SK-N-SH (cell line): ENCODE measurements around the gene CDC25B. TPM values are rescaled to one million over a fixed set of nuclear protein-coding genes. Genes with fewer than 3 reads are reported as not detected.

Experiments
- CTCF ChIA-PET: fragments of 300-600, 350-600 bp; formaldehyde crosslinking; extraction: SDS; loops from one replicate; lab custom pipeline; 2021; lab: Yijun Ruan, JAX
- POLR2A ChIA-PET: fragments of 350-600 bp; sonication (Branson Sonifier 250); formaldehyde crosslinking; extraction: SDS; loops from one replicate; lab custom pipeline; 2020; ENCODE audit warnings: antibody characterized with exemption, inconsistent platforms; lab: Yijun Ruan, JAX
- DNase-seq: peaks from one replicate; pipeline ENCODE4 v3.0.0; 2012
- H2AFZ ChIP-seq: fragments of 200-600 bp; sonication (generic); 2 replicates; pipeline ENCODE4 v1.8.1; 2016; ENCODE audit warnings: antibody characterized with exemption, mild to moderate bottlenecking, low read depth
- H3F3A ChIP-seq: fragments of 200-600 bp; sonication (generic); replicated peaks from 2 replicates; pipeline ENCODE3; 2016; ENCODE audit warnings: antibody characterized with exemption, mild to moderate bottlenecking; ENCODE audit not compliant: insufficient read depth
- H3K27ac ChIP-seq, 2 experiments: fragments of 200-500 bp in 1 of 2; fragments of 200-600 bp in 1 of 2; sonication (Bioruptor generic) in 1 of 2; sonication (generic), shearing (Covaris generic) in 1 of 2; 2 replicates each; pipeline versions ENCODE4 v1.5.1 to v1.6.1; 2014 to 2016; ENCODE audit warnings: low read depth in 2 of 2, inconsistent platforms in 1 of 2, low read length in 1 of 2, mild to moderate bottlenecking in 1 of 2, mixed read lengths in 1 of 2
- H3K27me3 ChIP-seq: fragments of 200-600 bp; sonication (generic), shearing (Covaris generic); 2 replicates; pipeline ENCODE4 v1.6.1; 2016; ENCODE audit warnings: mixed run types; ENCODE audit not compliant: insufficient read depth
- H3K36me3 ChIP-seq, 2 experiments: fragments of 200-500 bp in 1 of 2; fragments of 200-600 bp in 1 of 2; sonication (Bioruptor generic) in 1 of 2; sonication (generic) in 1 of 2; replicated peaks in 1 of 2; 2 replicates each; pipeline versions ENCODE3 to v1.5.1; 2014 to 2016; ENCODE audit warnings: low read length in 1 of 2, mild to moderate bottlenecking in 1 of 2; ENCODE audit not compliant: insufficient read depth in 2 of 2, control insufficient read depth in 1 of 2
- H3K4me1 ChIP-seq, 2 experiments: fragments of 200-500 bp in 1 of 2; fragments of 200-600 bp in 1 of 2; sonication (Bioruptor generic) in 1 of 2; sonication (generic), shearing (Covaris generic) in 1 of 2; 2 replicates each; pipeline versions ENCODE4 v1.5.1 to v1.6.1; 2014 to 2016; ENCODE audit warnings: low read depth in 1 of 2, low read length in 1 of 2, mixed run types in 1 of 2; ENCODE audit not compliant: insufficient read depth in 2 of 2, control insufficient read depth in 1 of 2
- H3K4me2 ChIP-seq: fragments of 200-600 bp; sonication (generic), shearing (Covaris generic); 2 replicates; pipeline ENCODE4 v1.6.1; 2017; ENCODE audit warnings: mixed run types
- H3K4me3 ChIP-seq, 2 experiments: fragments of 200-500 bp in 1 of 2; fragments of 200-600 bp in 1 of 2; sonication (Bioruptor generic) in 1 of 2; sonication (generic), shearing (Covaris generic) in 1 of 2; 2 replicates each; pipeline versions ENCODE4 v1.5.1 to v1.8.1; 2014 to 2016; ENCODE audit warnings: low read depth in 2 of 2, inconsistent platforms in 1 of 2, low read length in 1 of 2, mild to moderate bottlenecking in 1 of 2, mixed read lengths in 1 of 2, moderate library complexity in 1 of 2
- H3K79me2 ChIP-seq: fragments of 200-600 bp; sonication (generic); 2 replicates; pipeline ENCODE4 v1.8.1; 2017; ENCODE audit warnings: mild to moderate bottlenecking; ENCODE audit not compliant: insufficient read depth
- H3K9ac ChIP-seq: fragments of 200-600 bp; sonication (generic); 2 replicates; pipeline ENCODE4 v1.6.1; 2017; ENCODE audit warnings: mixed run types
- H3K9me2 ChIP-seq: fragments of 200-600 bp; sonication (generic); 2 replicates; pipeline ENCODE4 v1.6.1; 2017; ENCODE audit warnings: mixed run types
- H3K9me3 ChIP-seq: fragments of 200-600 bp; sonication (generic); 2 replicates; pipeline ENCODE4 v1.6.1; 2017; ENCODE audit warnings: mixed run types, mild to moderate bottlenecking, moderate library complexity
- H4K20me1 ChIP-seq: fragments of 200-600 bp; sonication (generic); 2 replicates; pipeline ENCODE4 v1.6.1; 2017; ENCODE audit warnings: mild to moderate bottlenecking, mixed run types; ENCODE audit not compliant: insufficient read depth
- ELF1 ChIP-seq: IDR thresholded peaks from 2 replicates; pipeline ENCODE4 v1.4.0; 2012
- FOXJ3 ChIP-seq: sonication (generic); formaldehyde crosslinking; IDR thresholded peaks from 2 replicates; pipeline ENCODE4 v1.5.1; 2020; ENCODE audit warnings: mild to moderate bottlenecking, missing genetic modification reagents
- GATA2 ChIP-seq: sonication (generic); formaldehyde crosslinking; IDR thresholded peaks from 2 replicates; pipeline ENCODE4 v1.5.0; 2020; ENCODE audit warnings: mild to moderate bottlenecking, missing genetic modification reagents
- IRF3 ChIP-seq: fragments of 150-350 bp; IDR thresholded peaks from 2 replicates; pipeline ENCODE4 v1.6.1; 2016; ENCODE audit warnings: mild to moderate bottlenecking, low read depth, low read length
- JUND ChIP-seq: IDR thresholded peaks from 2 replicates; pipeline ENCODE4 v1.4.0; 2012
- MAX ChIP-seq: IDR thresholded peaks from 2 replicates; pipeline ENCODE4 v1.4.0; 2012; ENCODE audit warnings: low read depth
- PBX3 ChIP-seq: IDR thresholded peaks from 2 replicates; pipeline ENCODE4; 2012
- POLR2AphosphoS5 ChIP-seq: IDR thresholded peaks from 2 replicates; pipeline ENCODE4 v1.6.1; 2012; ENCODE audit warnings: low read depth, low read length
- RAD21 ChIP-seq: IDR thresholded peaks from 2 replicates; pipeline ENCODE4 v1.6.1; 2012; ENCODE audit warnings: mild to moderate bottlenecking, low read length
- SMC3 ChIP-seq: IDR thresholded peaks from 2 replicates; pipeline ENCODE4 v1.6.1; 2012; ENCODE audit warnings: low read depth, low read length, improper control_type of control experiment
- USF1 ChIP-seq: IDR thresholded peaks from 2 replicates; pipeline ENCODE4 v1.4.0; 2012; ENCODE audit warnings: low read depth, borderline replicate concordance
- USF2 ChIP-seq: fragments of 150-350 bp; IDR thresholded peaks from 2 replicates; pipeline ENCODE4 v1.6.1; 2017; ENCODE audit warnings: antibody characterized with exemption, low read length, low read depth, borderline replicate concordance
- YY1 ChIP-seq: IDR thresholded peaks from 2 replicates; pipeline ENCODE4 v1.4.0; 2012; ENCODE audit warnings: low read depth, mild to moderate bottlenecking
- ZBTB33 ChIP-seq: IDR thresholded peaks from 2 replicates; pipeline ENCODE4 v1.4.0; 2012; ENCODE audit warnings: low read depth, borderline replicate concordance
- WGBS: methylation state at CpG from one replicate; pipeline ENCODE4 v1.1.6; 2017; ENCODE audit warnings: low lambda C conversion rate; 5-methylcytosine and 5-hydroxymethylcytosine counted together
- polyA plus RNA-seq, 3 experiments: library from polyadenylated mRNA; depleted of rRNA; stranded (reverse); fragments of >200 nt; gene quantifications; 2 replicates each; pipeline ENCODE4 v1.2.3, GENCODE V29; 2012

Gene CDC25B
- polyA plus RNA-seq, 1 of the 3 experiments (the other 2 are of a cell fraction) = 56.5 TPM

GRCh38 chr20:3753501-3754275 is 42.4 kb upstream of the CDC25B start (continued):
- TF ChIP-seq SMC3 (no peak), ZBTB33 (no peak)
- TF ChIP-seq, all 33 proteins: peak for 0

GRCh38 chr20:3754276-3754630 is 41.9 kb upstream of the CDC25B start:
- Histone ChIP-seq H3K36me3 (peaks cover 10 to 15% of the 10 kb centered on the region in 2 experiments), H3K9ac (no peak overlapping the region), H3K27ac (no peak overlapping the region), H3F3A (no peaks in the 10 kb centered on the region), H3K4me2 (no peak overlapping the region), H3K9me2 (no peaks in the 10 kb centered on the region), H2AFZ (no peak overlapping the region), H3K79me2 (no peaks in the 10 kb centered on the region), H3K4me1 (peaks cover 0 to 3% of the 10 kb centered on the region in 2 experiments; a peak in 1 of 4 replicates), H4K20me1 (no peaks in the 10 kb centered on the region), H3K4me3 (no peak overlapping the region), H3K9me3 (no peaks in the 10 kb centered on the region), H3K27me3 (no peaks in the 10 kb centered on the region)
- ChIA-PET POLR2A (interaction anchor here (2.0 kb wide), 1 partner anchor 14 kb away, joined by 7 read pairs; the partner anchor contains the start of gene ADISSP), CTCF (interaction anchor here (0.6 to 9.8 kb wide), 9 partner anchors 9 to 101 kb away, joined by 3 to 151 read pairs (median 5); partner anchors contain the start of genes ADISSP, CENPB and SPEF1)
- 94% methylated on average over 15 of the region's 16 CpGs for WGBS
- DNase-seq = no peak
- TF ChIP-seq SMC3 = no peak
- no peak for TF ChIP-seq GATA2 (CRISPR knock-in tag)
- no peak for TF ChIP-seq YY1
- no peak for TF ChIP-seq POLR2AphosphoS5

GRCh38 chr20:3755269-3755668 is 40.8 kb upstream of the CDC25B start:
- ChIA-PET POLR2A (no interaction called here), CTCF (interaction anchor here (1.8 to 9.8 kb wide), 4 partner anchors 8 to 39 kb away, joined by 6 to 151 read pairs (median 13); partner anchors contain the start of genes ADISSP and CENPB)
- Histone ChIP-seq H3K27me3 (no peaks in the 10 kb centered on the region), H3K79me2 (no peaks in the 10 kb centered on the region; the same call in 1 of the 2 replicates), H3K4me1 (no peaks in the 10 kb centered on the region; a peak in 1 of 4 replicates), H3F3A (no peaks in the 10 kb centered on the region), H4K20me1 (no peaks in the 10 kb centered on the region), H2AFZ (no peak overlapping the region), H3K4me2 (no peak overlapping the region), H3K9me2 (no peaks in the 10 kb centered on the region), H3K4me3 (no peak overlapping the region), H3K36me3 (peaks cover 10 to 15% of the 10 kb centered on the region in 2 experiments), H3K27ac (no peak overlapping the region), H3K9me3 (no peaks in the 10 kb centered on the region), H3K9ac (no peak overlapping the region)
- no peak for DNase-seq
- WGBS = 89% methylated on average over 3 of the region's 7 CpGs
- no peak for TF ChIP-seq YY1
- TF ChIP-seq GATA2 (CRISPR knock-in tag) = no peak
- no peak for TF ChIP-seq MAX
- TF ChIP-seq FOXJ3 (CRISPR knock-in tag) = no peak
- no peak for TF ChIP-seq USF2
- no peak for TF ChIP-seq USF1
- no peak for TF ChIP-seq IRF3
- TF ChIP-seq JUND = no peak
- no peak for TF ChIP-seq ELF1
- no peak for TF ChIP-seq RAD21
- no peak for TF ChIP-seq PBX3
- TF ChIP-seq ZBTB33 = no peak
